HepG2 (cell line): ENCODE results near the gene CLVS2. TPM values are rescaled to one million over a fixed set of nuclear protein-coding genes. Genes with fewer than 3 reads are reported as not detected.

Source experiments
- ATAC-seq: fragments of 200-7000 bp; cut with Tn5 transposase; 3 replicates; pipeline ENCODE4 v1.9.1; 2020; ENCODE audit warnings: mild to moderate bottlenecking, moderate library complexity
- BruUV-seq: library from RNA; stranded (reverse); fragments of 400-500 nt; replicated peaks from 2 replicates; lab custom pipeline; 2021; lab: Mats Ljungman, UMichigan
- CTCF ChIA-PET: fragments of 300-600 bp; formaldehyde crosslinking; extraction: SDS; loops from one replicate; lab custom pipeline; 2021; ENCODE audit warnings: low total read pairs, inconsistent platforms, low intra/inter-chr PET ratio; lab: Yijun Ruan, JAX
- POLR2A ChIA-PET: fragments of 350-600 bp; sonication (Branson Sonifier 250); formaldehyde crosslinking; loops from one replicate; lab custom pipeline; 2020; ENCODE audit warnings: antibody characterized with exemption, inconsistent platforms; lab: Yijun Ruan, JAX
- DNase-seq: peaks from one replicate; pipeline ENCODE4 v3.0.0-alpha.2; 2015; ENCODE audit warnings: low spot score
- FAIRE-seq: peaks from 3 replicates; lab custom pipeline; 2011; peaks lifted over from hg19 to GRCh38; lab: Jason Lieb, UNC
- H2AFZ ChIP-seq: one replicate; pipeline ENCODE4 v1.6.1; 2011; ENCODE audit warnings: low read length, inconsistent platforms
- H3K27ac ChIP-seq: fragments of 300-600 bp; 3 replicates; pipeline ENCODE4 v1.8.0; 2011; ENCODE audit warnings: mixed run types, mild to moderate bottlenecking, mixed read lengths, low read length, inconsistent platforms; ENCODE audit not compliant: insufficient read depth; ENCODE audit errors: extremely low read length
- H3K27me3 ChIP-seq, 2 experiments: fragments of 200-600 bp in 1 of 2; 2 replicates in 1 of 2; 3 replicates in 1 of 2; pipeline versions ENCODE4 v1.6.0 to v1.8.0; 2011; ENCODE audit warnings: low read length in 2 of 2, mild to moderate bottlenecking in 2 of 2, moderate library complexity in 2 of 2, inconsistent platforms in 1 of 2; ENCODE audit not compliant: insufficient read depth in 2 of 2, control insufficient read depth in 1 of 2
- H3K36me3 ChIP-seq, 2 experiments: fragments of 200-600 bp in 1 of 2; replicated peaks in 1 of 2; 2 replicates in 1 of 2; 3 replicates in 1 of 2; pipeline versions ENCODE4 v1.5.1 to v1.8.0; 2011; ENCODE audit warnings: low read length in 2 of 2, inconsistent platforms in 1 of 2; ENCODE audit not compliant: insufficient read depth in 2 of 2, control insufficient read depth in 1 of 2
- H3K4me1 ChIP-seq: 2 replicates; pipeline ENCODE4 v1.5.1; 2012; ENCODE audit warnings: low read length, inconsistent platforms; ENCODE audit not compliant: insufficient read depth
- H3K4me2 ChIP-seq: 2 replicates; pipeline ENCODE4 v1.6.0; 2011; ENCODE audit warnings: low read depth, low read length, inconsistent platforms
- H3K4me3 ChIP-seq, 3 experiments: fragments of 200-600 bp in 1 of 3; sonication (generic), shearing (Covaris generic) in 1 of 3; replicated peaks in 1 of 3; 2 replicates each; pipeline ENCODE4 v1.5.1; 2011 to 2016; ENCODE audit warnings: low read length in 3 of 3, inconsistent platforms in 2 of 3, low read depth in 2 of 3, mild to moderate bottlenecking in 2 of 3, control low read depth in 1 of 3, mixed read lengths in 1 of 3; ENCODE audit not compliant: insufficient read depth in 1 of 3
- H3K79me2 ChIP-seq: one replicate; pipeline ENCODE4 v1.6.1; 2011; ENCODE audit warnings: low read length, inconsistent platforms; ENCODE audit not compliant: insufficient read depth
- H3K9ac ChIP-seq: 2 replicates; pipeline ENCODE4 v1.6.0; 2011; ENCODE audit warnings: mild to moderate bottlenecking, low read depth, low read length, inconsistent platforms; ENCODE audit not compliant: insufficient read depth
- H3K9me3 ChIP-seq: 2 replicates; pipeline ENCODE4 v1.5.1; 2012; ENCODE audit warnings: mild to moderate bottlenecking, low read length
- H4K20me1 ChIP-seq: 2 replicates; pipeline ENCODE4 v1.6.0; 2011; ENCODE audit warnings: inconsistent platforms, mild to moderate bottlenecking, low read length, moderate library complexity; ENCODE audit not compliant: insufficient read depth
- DPF2 ChIP-seq: sonication (generic); formaldehyde crosslinking; IDR thresholded peaks from 2 replicates; pipeline ENCODE4 v1.4.0; 2020; ENCODE audit warnings: mild to moderate bottlenecking, low read depth, missing genetic modification reagents, borderline replicate concordance
- HNF1B ChIP-seq: sonication (generic); formaldehyde crosslinking; IDR thresholded peaks from 2 replicates; pipeline ENCODE4 v1.5.1; 2020; ENCODE audit warnings: mild to moderate bottlenecking, moderate library complexity, missing genetic modification reagents
- NFE2L2 ChIP-seq: fragments of 150-350 bp; IDR thresholded peaks from 2 replicates; pipeline ENCODE4 v1.6.1; 2014; ENCODE audit warnings: low read length
- RFXAP ChIP-seq: sonication (generic); formaldehyde crosslinking; IDR thresholded peaks from 2 replicates; pipeline ENCODE4 v1.4.0; 2020; ENCODE audit warnings: missing genetic modification reagents, borderline replicate concordance
- ZKSCAN1 ChIP-seq: fragments of 150-350 bp; IDR thresholded peaks from 2 replicates; pipeline ENCODE4 v1.6.1; 2014; ENCODE audit warnings: low read length
- ZNF33B ChIP-seq: sonication (generic); formaldehyde crosslinking; IDR thresholded peaks from 2 replicates; pipeline ENCODE4 v1.5.1; 2020; ENCODE audit warnings: mild to moderate bottlenecking, missing genetic modification reagents
- ZNF530 ChIP-seq: sonication (generic); formaldehyde crosslinking; IDR thresholded peaks from 2 replicates; pipeline ENCODE4 v1.5.0; 2020; ENCODE audit warnings: low read depth, mild to moderate bottlenecking, missing genetic modification reagents
- ZNF746 ChIP-seq: sonication (generic); formaldehyde crosslinking; IDR thresholded peaks from 2 replicates; pipeline ENCODE4 v1.8.0; 2022; ENCODE audit warnings: mild to moderate bottlenecking, missing genetic modification reagents
- WGBS: methylation state at CpG from one replicate; pipeline ENCODE4 v1.1.6; 2017; ENCODE audit warnings: low lambda C conversion rate; 5-methylcytosine and 5-hydroxymethylcytosine counted together
- in situ Hi-C: cut with HindIII; loops from 2 replicates; pipeline ENCODE4 v1.10.0; 2017; ENCODE audit warnings: low pct_unique_long_range_greater_than_20kb; ENCODE audit not compliant: extremely low pct_ligation_motif_present
- intact Hi-C: fragments of 100-400 bp; cut with micrococcal nuclease; formaldehyde crosslinking; loops from one replicate; pipeline ENCODE4 v1.10.0; 2022; ENCODE audit not compliant: unreplicated experiment
- polyA plus RNA-seq, 8 experiments: library from polyadenylated mRNA; depleted of rRNA in 3 of 8; stranded (reverse) in 7 of 8; unstranded in 1 of 8; fragments of >200 nt; fragmentation: Illumina TruSeq in 4 of 8; extraction: Trizol in 4 of 8; gene quantifications; 2 replicates each; pipeline versions ENCODE4 v1.2.1 to v1.2.3, GENCODE V29; 2011 to 2016; ENCODE audit warnings: low read depth in 4 of 8, missing spikeins in 1 of 8, mixed read lengths in 1 of 8; ENCODE audit not compliant: insufficient read depth in 1 of 8
- total RNA-seq, 5 experiments: library from RNA; depleted of rRNA; stranded (reverse); fragments of >200 nt; fragmentation: Illumina TruSeq; extraction: Trizol; gene quantifications; 2 replicates each; pipeline ENCODE4 v1.2.3, GENCODE V29; 2016; ENCODE audit warnings: low read depth in 1 of 5
- TF ChIP-seq, protein P1 (sequence below), 2 experiments: sonication (generic) in 1 of 2; formaldehyde crosslinking in 1 of 2; IDR thresholded peaks; 2 replicates each; pipeline versions ENCODE4 v1.4.0 to v1.6.1; 2018 to 2020; ENCODE audit warnings: missing genetic modification reagents in 2 of 2, borderline replicate concordance in 1 of 2, low read depth in 1 of 2, mild to moderate bottlenecking in 1 of 2, missing biosample characterization in 1 of 2
- TF ChIP-seq, protein P2 (sequence below): sonication (generic); formaldehyde crosslinking; IDR thresholded peaks from 2 replicates; pipeline ENCODE4 v1.5.0; 2020; ENCODE audit warnings: mild to moderate bottlenecking, missing genetic modification reagents, moderate library complexity

The CLVS2 gene
- total and polyA plus RNA-seq, 2 of the 13 experiments (the other 11 are each of a cell fraction or from before 2014, with no cell fraction given): not detected

DNA sequence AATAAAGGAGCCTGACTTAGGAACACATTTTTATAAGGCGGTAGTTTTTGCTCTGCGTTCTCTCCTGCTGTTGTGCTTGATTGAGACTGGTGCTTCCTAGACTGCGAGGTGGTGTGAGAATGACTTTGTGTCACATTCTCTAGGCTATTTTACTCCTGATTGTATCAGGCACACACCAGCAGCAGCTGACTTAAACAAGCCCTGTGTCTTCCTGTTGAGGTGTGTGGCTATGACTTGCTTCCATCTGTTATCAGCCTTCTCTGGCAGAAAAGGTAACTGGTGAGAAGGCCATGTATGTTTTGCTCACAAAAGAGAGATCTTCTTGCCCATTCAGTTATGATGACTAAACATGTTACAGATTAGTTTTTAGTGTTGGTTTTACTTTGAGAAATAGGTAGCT is 43.4 kb downstream of the CLVS2 start:
- CTCF ChIA-PET: no interaction called here
- WGBS: 49% methylated on average over 3 of the region's 3 CpGs
- no peak overlapping the region for H2AFZ ChIP-seq
- DNase-seq (no peak), ATAC-seq (no peak), FAIRE-seq (no peak)
- no peaks in the 10 kb centered on the region for H3K27me3 ChIP-seq
- H3K9ac ChIP-seq: no peak overlapping the region
- in situ Hi-C loops: no loop called here
- no peak overlapping the region for H3K27ac ChIP-seq
- H3K79me2 ChIP-seq: no peaks in the 10 kb centered on the region
- H3K9me3 ChIP-seq: no peaks in the 10 kb centered on the region; the same call in 1 of the 2 replicates
- TF ChIP-seq ZNF33B (CRISPR knock-in tag): no peak
- TF ChIP-seq RFXAP (CRISPR knock-in tag): no peak
- TF ChIP-seq ZNF530 (CRISPR knock-in tag): no peak
- no peak for TF ChIP-seq NFE2L2
- TF ChIP-seq, protein P1, sequence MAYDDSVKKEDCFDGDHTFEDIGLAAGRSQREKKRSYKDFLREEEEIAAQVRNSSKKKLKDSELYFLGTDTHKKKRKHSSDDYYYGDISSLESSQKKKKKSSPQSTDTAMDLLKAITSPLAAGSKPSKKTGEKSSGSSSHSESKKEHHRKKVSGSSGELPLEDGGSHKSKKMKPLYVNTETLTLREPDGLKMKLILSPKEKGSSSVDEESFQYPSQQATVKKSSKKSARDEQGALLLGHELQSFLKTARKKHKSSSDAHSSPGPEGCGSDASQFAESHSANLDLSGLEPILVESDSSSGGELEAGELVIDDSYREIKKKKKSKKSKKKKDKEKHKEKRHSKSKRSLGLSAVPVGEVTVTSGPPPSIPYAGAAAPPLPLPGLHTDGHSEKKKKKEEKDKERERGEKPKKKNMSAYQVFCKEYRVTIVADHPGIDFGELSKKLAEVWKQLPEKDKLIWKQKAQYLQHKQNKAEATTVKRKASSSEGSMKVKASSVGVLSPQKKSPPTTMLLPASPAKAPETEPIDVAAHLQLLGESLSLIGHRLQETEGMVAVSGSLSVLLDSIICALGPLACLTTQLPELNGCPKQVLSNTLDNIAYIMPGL (CRISPR knock-in tag; IDR thresholded peaks at IDR 0.05; ENCODE audit: borderline replicate concordance in 1 of 2, low read depth in 1 of 2): no peak
- no peak for TF ChIP-seq ZNF746 (CRISPR knock-in tag)
- no peak for TF ChIP-seq HNF1B (CRISPR knock-in tag)
- TF ChIP-seq ZKSCAN1: no peak
- no peak for TF ChIP-seq DPF2
- TF ChIP-seq, protein P2, sequence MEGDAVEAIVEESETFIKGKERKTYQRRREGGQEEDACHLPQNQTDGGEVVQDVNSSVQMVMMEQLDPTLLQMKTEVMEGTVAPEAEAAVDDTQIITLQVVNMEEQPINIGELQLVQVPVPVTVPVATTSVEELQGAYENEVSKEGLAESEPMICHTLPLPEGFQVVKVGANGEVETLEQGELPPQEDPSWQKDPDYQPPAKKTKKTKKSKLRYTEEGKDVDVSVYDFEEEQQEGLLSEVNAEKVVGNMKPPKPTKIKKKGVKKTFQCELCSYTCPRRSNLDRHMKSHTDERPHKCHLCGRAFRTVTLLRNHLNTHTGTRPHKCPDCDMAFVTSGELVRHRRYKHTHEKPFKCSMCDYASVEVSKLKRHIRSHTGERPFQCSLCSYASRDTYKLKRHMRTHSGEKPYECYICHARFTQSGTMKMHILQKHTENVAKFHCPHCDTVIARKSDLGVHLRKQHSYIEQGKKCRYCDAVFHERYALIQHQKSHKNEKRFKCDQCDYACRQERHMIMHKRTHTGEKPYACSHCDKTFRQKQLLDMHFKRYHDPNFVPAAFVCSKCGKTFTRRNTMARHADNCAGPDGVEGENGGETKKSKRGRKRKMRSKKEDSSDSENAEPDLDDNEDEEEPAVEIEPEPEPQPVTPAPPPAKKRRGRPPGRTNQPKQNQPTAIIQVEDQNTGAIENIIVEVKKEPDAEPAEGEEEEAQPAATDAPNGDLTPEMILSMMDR (CRISPR knock-in tag): no peak
- no peak overlapping the region for H3K4me2 ChIP-seq
- no TSS peak for BruUV-seq
- POLR2A ChIA-PET: no interaction called here
- no peaks in the 10 kb centered on the region for H3K4me1 ChIP-seq
- intact Hi-C loops: no loop called here
- no peaks in the 10 kb centered on the region for H4K20me1 ChIP-seq
- no peaks in the 10 kb centered on the region for H3K36me3 ChIP-seq
- H3K4me3 ChIP-seq: no peak overlapping the region
